ENCODE measurements around the gene NAV1. TPM values are rescaled to one million over a fixed set of nuclear protein-coding genes. Genes with fewer than 3 reads are reported as not detected.
"Not testable (repeated sequence)": the region's sequence is repeated elsewhere in the genome, so short reads cannot be mapped to it uniquely, and the experiment has no call there.

NAV1 gene
- total RNA-seq, 1 donor from 2014 or later, result 2.2 TPM

- intact Hi-C loops (cut with micrococcal nuclease), result no loop called here
These were observed 3.5 kb downstream of the NAV1 start for GRCh38 chr1:201542309-201543035.

GRCh38 chr1:201543871-201544642 lies 5.1 kb downstream of the NAV1 start:
- intact Hi-C loops (cut with micrococcal nuclease), result no loop called here

- intact Hi-C loops (cut with micrococcal nuclease), result no loop called here
These were observed 5.8 kb downstream of the NAV1 start for GRCh38 chr1:201544710-201545109.

DNA sequence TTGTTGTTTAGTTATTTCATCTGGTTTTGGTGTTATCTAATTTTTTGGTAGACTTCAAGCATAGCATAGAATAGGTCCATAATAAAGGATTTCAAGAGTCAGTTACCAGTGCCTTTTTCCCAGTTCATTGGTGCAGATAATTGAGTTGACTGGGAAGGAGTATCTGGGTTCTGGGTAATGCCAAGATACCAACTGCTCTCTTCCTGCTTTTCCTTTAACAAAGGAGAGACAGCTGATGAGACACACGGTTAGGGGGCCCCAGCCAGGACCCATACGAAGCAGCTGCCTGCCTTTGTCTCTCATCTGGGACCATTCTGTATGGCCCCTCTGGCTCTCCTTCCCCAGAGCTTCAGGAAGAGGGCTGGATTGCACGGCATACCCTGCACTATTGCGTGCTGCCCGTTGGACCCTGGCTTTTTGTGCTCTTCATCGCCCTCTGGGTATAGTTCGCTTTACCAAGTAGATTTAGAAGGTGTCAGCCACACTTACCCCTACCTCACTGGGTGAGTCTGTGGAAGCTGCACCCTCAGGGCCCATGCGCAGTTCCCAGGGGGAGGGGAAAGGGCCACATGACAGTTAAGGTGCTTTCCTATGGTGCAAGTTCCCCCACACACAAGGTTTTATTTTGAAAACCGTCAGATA lies 7.0 kb downstream of the NAV1 start:
- intact Hi-C loops (cut with micrococcal nuclease), result no loop called here

DNA sequence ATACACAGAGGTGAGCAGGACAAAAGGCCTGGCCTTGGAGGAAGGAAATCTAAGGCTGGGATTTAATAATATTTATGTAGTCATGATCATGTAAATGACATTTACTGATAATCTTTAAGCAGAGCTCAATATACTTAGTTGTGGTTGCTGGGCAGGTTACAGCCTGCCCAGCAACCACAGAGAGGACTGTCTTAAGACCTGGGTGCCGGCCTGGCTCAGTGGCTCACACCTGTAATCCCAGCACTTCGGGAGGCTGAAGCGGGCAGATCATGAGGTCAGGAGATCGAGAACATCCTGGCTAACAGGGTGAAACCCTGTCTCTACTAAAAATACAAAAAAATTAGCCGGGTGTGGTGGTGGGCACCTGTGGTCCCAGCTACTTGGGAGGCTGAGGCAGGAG lies 10.6 kb downstream of the NAV1 start:
- intact Hi-C loops (cut with micrococcal nuclease), result not testable (repeated sequence)

- intact Hi-C loops (cut with micrococcal nuclease), result no loop called here
These were observed 12.2 kb downstream of the NAV1 start for GRCh38 chr1:201551096-201551495.

- intact Hi-C loops (cut with micrococcal nuclease), result no loop called here
These were observed 13.2 kb downstream of the NAV1 start for GRCh38 chr1:201551877-201552731.

DNA sequence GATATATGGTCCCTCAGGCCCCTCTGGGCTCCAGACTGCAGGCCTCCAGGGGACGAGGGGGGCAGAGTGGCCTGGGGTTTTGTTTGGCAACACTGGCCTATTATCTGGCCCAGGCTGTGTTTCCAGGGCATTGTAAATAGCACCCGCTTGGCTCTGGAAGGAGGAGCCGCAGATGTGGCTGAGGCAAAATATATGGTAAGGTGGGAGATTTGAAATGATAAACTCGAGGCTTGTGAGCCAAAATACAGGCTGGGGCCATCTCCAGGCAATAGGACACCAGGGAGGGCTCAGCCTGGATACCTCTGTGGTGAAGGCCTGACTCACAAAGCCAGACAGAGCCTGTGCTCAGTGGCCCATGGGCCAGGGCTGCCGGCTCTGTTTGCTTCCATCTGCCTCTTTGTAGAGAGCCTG lies 14.0 kb downstream of the NAV1 start:
- intact Hi-C loops (cut with micrococcal nuclease), result no loop called here

DNA sequence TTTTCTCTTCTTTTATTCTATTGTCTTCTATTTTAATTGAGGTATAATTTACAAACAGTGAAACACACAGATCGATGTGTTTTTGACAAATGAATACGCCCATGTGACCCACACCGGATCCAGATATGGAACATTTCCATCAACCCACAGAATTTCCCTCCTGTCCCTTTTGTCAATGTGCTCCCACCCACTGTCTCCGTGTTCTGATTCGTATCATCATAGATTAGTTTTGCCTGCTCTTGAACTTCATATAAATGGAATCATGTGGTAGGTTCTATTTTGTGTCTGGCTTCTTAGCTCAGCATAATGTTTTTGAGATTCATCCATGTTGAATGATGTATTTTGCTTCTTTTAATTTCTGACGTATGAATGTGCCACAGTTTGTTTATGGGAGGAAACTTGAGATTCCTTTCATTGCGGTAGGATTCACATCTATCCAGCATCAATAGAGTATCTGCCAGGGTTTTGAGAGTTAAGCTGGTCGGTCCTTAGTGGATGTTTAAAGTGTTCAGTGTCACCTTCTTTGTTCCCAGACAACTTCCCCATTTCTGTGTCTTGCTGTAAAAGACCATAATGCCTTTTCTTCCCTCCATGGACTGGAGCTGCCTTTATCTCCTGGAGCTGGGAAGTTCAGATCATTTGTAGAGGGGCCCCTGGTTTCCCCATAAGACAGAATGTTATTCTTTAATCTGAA lies 14.7 kb downstream of the NAV1 start:
- intact Hi-C loops (cut with micrococcal nuclease), result no loop called here

- intact Hi-C loops (cut with micrococcal nuclease), result no loop called here
These were observed 15.3 kb downstream of the NAV1 start for GRCh38 chr1:201554190-201554600.

- intact Hi-C loops (cut with micrococcal nuclease), result no loop called here
These were observed 16.1 kb downstream of the NAV1 start for GRCh38 chr1:201554789-201555592.

- intact Hi-C loops (cut with micrococcal nuclease), result no loop called here
These were observed 16.6 kb downstream of the NAV1 start for GRCh38 chr1:201555593-201555945.

DNA sequence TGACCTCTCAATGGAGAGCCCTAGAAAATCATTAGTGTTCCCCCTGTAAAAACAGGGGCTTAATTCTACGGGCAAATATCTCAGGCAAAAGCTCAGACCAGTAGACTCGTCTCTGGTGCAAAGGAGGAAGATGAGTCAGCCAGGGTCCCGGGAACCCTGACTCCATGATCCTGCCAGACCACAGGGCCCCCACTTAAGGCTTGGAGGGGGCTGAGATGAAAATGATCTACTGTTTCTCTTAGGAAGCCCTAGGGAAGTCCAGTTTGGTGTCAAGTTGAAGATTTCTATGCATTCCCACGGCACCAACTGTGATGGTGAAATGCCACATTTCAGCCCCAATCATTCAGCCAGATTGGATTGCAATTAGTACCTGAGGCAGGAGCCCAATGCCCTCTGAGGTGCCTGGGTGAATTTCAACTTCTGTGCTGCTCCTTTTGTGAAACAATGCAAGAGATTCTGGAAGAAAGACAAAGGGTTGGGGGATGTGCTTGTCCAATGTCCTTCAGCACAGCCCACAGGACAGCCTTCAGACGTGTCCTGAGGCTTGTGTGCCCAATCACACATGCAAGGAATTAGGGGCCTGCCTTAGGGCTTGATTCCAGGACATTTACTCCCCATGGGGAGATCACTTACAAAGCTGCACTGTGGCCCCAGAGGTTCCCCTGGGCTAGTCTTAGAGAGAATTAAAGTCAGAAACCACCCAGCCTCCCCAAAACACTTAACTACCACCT lies 18.1 kb downstream of the NAV1 start:
- intact Hi-C loops (cut with micrococcal nuclease), result no loop called here

GRCh38 chr1:201557572-201557958 lies 18.6 kb downstream of the NAV1 start:
- intact Hi-C loops (cut with micrococcal nuclease), result no loop called here

DNA sequence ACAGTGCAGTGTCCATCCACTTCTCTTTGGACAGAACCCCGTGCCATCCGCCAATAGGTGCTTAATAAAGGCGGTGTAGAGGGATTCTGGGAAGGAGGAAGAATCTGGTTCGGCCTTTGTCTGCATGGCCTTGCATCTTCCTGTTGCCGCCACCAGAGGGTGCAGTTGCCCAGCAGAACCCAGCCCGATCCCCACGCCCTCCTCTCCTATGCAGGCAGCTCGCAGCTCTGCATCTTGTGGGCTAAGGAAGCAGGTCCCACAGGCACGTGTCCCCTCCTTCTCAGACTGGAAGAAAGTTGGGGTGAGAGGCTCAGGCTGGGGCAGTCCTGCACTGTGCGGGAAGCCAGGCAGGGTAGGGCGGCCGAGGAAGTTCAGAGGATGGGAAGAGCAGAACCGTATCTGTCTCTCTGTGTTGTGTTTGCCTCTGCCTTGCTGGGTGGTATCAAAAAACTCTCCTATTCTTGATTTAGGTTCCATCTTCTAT lies 20.8 kb downstream of the NAV1 start:
- intact Hi-C loops (cut with micrococcal nuclease), result loop anchor here (1.0 kb wide), 5 partner anchors 77 to 413 kb away; no protein-coding TSS in a partner anchor

- intact Hi-C loops (cut with micrococcal nuclease), result no loop called here
These were observed 21.6 kb downstream of the NAV1 start for GRCh38 chr1:201560328-201561194.

GRCh38 chr1:201561195-201561564 lies 22.3 kb downstream of the NAV1 start:
- intact Hi-C loops (cut with micrococcal nuclease), result no loop called here

DNA sequence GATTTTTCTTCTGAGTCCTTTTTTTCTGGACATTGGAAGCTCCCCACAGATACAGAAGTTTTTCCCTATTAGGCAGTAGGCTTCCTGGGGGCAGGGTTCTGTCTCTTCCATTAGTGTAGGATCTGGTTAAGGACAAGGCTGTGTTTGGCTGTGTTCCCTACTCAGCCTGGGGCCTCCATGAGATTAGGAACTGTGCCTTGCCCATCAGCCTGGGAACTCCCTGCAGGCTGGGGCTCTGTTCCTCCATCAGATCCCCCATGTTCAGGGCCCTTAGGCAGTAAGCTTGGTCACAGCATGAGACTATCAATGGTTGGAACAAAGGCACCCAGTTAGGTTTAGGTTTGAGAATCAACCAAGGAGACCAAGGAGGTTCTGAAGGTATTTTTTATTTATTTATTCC lies 22.7 kb downstream of the NAV1 start:
- intact Hi-C loops (cut with micrococcal nuclease), result no loop called here
